Adipose tissue (tissue), 3 donors: ENCODE measurements around the gene MRM3. TPM values are rescaled to one million over a fixed set of nuclear protein-coding genes. Genes with fewer than 3 reads are reported as not detected.

Experiments
- H3K27ac ChIP-seq: one replicate; pipeline ENCODE4 v1.5.1; 2013; ENCODE audit warnings: low read depth, low read length
- WGBS, 3 donors: extraction: QIAGEN DNeasy Blood & Tissue Kit; methylation state at CpG; one replicate each; pipeline ENCODE4 v1.1.7; 2013; 5-methylcytosine and 5-hydroxymethylcytosine counted together
- polyA plus RNA-seq, 3 donors: library from polyadenylated mRNA; stranded (reverse); fragments of 200-250 nt; gene quantifications; one replicate each; pipeline ENCODE4 v1.2.3, GENCODE V29; 2013
- donor health status: healthy with polysubstance abuse.
- donor health status: Bipolar disorder and iron deficiency.
- donor health status: healthy.

MRM3 gene
- polyA plus RNA-seq, 3 donors = 7.4 to 26.4 (median 17.0) TPM

DNA sequence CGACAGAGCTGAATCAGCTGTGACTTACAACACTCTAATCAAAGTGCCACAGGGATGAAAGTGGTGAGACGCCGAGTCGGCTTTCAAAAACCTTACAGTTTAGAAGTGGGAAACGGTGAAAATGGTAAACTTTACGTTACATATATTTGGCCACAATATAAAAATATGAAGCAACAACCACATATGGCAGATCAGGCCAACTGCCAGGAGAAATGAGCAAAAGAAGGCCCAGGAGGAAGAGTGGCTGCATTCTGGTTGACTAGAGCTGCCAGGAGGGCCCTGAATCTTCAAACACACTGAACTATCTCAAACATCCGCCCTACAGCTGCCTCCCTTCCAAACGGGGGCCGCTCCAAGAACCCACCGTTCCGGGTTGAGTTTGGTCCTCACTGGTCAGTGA, 56.3 kb downstream of the MRM3 start:
- WGBS, 3 donors = 91 to 92% (median 91%) methylated on average over 11 of the region's 11 CpGs
- H3K27ac ChIP-seq = no peak overlapping the region

DNA sequence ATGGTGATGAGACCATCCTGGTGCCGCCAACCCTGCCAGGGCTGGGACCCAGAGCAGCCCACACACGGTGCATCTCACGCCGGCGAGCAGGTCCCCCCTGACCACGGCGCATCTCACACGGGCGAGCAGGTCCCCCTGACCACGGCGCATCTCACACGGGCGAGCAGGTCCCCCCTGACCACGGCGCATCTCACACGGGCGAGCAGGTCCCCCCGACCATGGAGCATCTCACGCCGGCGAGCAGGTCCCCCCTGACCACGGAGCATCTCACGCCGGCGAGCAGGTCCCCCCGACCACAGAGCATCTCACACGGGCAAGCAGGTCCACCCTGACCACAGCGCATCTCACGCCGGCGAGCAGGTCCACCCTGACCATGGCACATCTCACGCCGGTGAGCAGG, 59.2 kb downstream of the MRM3 start:
- 80 to 84% (median 83%) methylated on average over 33 of the region's 33 CpGs for WGBS, 3 donors
- no peak overlapping the region for H3K27ac ChIP-seq

Other genes with a start within 250 kb of the MRM3 start
- 1 to 10 TPM; 4.9 to 9.0 (median 5.7) TPM for gene VPS53, start 67.5 kb upstream of the MRM3 start, polyA plus RNA-seq
- gene TLCD3A, start 49.8 kb upstream of the MRM3 start, polyA plus RNA-seq = 10 to 100 TPM in 1 of 3 donors, 1 to 10 TPM in 2; 3.4 to 10.0 (median 3.8) TPM
- gene GEMIN4, start 30.1 kb upstream of the MRM3 start, polyA plus RNA-seq = 10 to 100 TPM in 1 of 3 donors, 1 to 10 TPM in 2; 6.5 to 10.4 (median 6.6) TPM
- 10 to 100 TPM; 22.4 to 33.0 (median 27.0) TPM for gene GLOD4, start 73 bp upstream of the MRM3 start, polyA plus RNA-seq
- gene NXN, start 197.4 kb downstream of the MRM3 start, polyA plus RNA-seq = 10 to 100 TPM; 14.9 to 23.9 (median 15.9) TPM
- gene TIMM22, start 214.8 kb downstream of the MRM3 start, polyA plus RNA-seq = 1 to 10 TPM; 5.5 to 9.0 (median 8.0) TPM